Measurements from ENCODE around the gene HOXA5.

DNA sequence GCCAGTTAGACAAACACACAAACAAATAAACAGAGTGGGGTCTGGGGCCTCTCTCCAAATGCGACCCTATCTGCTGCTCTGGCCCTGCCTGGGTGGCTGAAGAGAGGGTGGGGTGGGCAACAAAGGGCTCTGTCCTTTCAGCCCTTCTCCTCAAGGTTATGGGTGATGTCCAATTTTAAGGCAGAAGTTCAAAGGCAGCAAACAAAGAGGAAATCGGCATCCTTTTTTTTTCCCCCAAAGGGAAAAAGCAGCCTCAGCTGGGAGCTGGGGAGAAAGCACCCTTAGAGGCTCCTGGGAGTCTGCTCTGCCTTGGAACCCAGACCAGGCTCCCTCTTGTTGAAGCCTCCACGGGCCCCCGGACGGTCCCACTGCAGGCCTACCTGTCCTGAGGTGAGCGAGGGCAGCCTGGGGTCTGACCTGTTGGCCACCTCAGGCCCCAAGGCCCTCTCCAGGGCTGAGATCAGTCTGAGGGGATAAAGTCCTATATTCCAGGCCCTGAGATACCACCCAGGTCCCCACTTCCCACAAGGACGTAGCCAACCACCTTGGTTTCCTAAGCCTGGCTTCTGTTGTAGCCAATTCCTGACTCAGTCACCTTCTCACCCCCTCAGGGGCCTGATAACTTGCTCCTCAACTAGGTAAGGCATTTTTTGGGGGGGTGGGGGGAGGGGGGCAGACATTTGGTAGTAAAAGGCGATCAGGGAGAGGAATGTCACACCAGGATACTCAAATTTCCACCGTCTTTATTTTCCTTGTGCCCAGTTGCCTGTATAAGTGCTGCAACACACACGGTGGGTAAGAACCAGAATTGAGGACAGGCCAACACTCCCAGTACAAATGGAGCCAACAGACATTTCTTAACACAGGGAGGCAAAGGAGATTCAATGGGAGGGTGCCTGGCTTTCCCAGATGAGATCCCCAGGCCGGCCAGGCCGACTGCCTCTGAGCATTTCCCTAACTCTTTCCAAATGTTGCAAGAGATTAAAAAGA lies 37.2 kb upstream of the HOXA5 start:
- no peak for TF ChIP-seq POLR2A (IDR thresholded peaks at IDR 0.05)
- TF ChIP-seq, protein P1, sequence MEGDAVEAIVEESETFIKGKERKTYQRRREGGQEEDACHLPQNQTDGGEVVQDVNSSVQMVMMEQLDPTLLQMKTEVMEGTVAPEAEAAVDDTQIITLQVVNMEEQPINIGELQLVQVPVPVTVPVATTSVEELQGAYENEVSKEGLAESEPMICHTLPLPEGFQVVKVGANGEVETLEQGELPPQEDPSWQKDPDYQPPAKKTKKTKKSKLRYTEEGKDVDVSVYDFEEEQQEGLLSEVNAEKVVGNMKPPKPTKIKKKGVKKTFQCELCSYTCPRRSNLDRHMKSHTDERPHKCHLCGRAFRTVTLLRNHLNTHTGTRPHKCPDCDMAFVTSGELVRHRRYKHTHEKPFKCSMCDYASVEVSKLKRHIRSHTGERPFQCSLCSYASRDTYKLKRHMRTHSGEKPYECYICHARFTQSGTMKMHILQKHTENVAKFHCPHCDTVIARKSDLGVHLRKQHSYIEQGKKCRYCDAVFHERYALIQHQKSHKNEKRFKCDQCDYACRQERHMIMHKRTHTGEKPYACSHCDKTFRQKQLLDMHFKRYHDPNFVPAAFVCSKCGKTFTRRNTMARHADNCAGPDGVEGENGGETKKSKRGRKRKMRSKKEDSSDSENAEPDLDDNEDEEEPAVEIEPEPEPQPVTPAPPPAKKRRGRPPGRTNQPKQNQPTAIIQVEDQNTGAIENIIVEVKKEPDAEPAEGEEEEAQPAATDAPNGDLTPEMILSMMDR (IDR thresholded peaks at IDR 0.05) = no peak
